GM12891 (cell line): ENCODE measurements around the gene COL4A2.

ENCODE experiments used
- POLR2A ChIP-seq: IDR thresholded peaks from 2 replicates; pipeline ENCODE4 v1.6.1; 2011; ENCODE audit warnings: low read depth, low read length, control low read depth
- POLR2AphosphoS5 ChIP-seq: IDR thresholded peaks from 2 replicates; pipeline ENCODE4 v1.6.1; 2011; ENCODE audit warnings: low read depth, low read length, control low read depth
- SPI1 ChIP-seq: IDR thresholded peaks from 2 replicates; pipeline ENCODE4 v1.6.1; 2011; ENCODE audit warnings: low read depth, low read length, control low read depth
- TAF1 ChIP-seq: IDR thresholded peaks from 2 replicates; pipeline ENCODE4 v1.6.1; 2011; ENCODE audit warnings: low read depth, low read length, control low read depth

GRCh38 chr13:110359840-110360301 lies 52.8 kb downstream of the COL4A2 start:
- TF ChIP-seq TAF1: no peak
- no peak for TF ChIP-seq POLR2A
- no peak for TF ChIP-seq POLR2AphosphoS5
- no peak for TF ChIP-seq SPI1
